NCI-H526 treated with DMSO at 0.1 percent for 48 hours (cell line): ENCODE results near the gene TBCB.
A peak's percentile ranks its signal among the peaks of the same experiment; 100 is the strongest.
"Not testable (repeated sequence)": the region's sequence is repeated elsewhere in the genome, so short reads cannot be mapped to it uniquely, and the experiment has no call there.

Experiments
- DNase-seq: peaks from one replicate; lab custom pipeline; 2025; lab: John Stamatoyannopoulos, UW

The TBCB gene

DNA sequence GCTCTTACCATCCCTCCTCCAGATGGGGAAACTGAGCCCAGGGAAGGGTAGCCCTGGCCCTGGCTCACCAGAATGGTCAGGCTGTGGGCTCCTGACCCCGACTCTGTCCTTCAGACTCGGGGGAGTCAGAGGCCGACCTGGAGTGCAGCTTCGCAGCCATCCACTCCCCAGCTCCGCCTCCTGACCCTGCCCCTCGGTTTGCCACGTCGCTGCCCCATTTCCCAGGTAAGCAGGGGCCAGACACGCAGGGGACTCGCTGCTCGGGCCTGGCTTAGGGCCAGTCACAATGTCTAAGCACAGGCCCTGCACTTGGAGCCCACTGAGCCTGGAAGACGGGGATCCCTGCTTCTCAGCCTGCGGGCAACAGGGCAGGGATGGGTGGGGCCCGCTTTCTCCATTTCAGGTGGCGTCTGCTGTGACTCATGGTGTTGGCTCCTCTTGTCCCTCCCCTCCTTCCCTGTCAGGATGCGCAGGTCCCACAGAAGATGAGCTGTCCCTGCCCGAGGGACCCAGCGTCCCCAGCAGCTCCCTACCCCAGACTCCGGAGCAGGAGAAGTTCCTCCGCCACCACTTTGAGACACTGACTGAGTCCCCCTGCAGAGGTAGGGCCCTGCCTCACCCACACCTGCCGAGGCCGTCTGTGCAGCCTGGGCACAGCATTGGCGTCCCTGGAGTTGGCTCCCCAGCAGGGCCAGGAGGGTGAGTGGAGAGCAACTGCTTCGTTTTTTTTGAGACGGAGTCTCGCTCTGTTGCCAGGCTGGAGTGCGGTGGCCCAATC, 13.5 kb upstream of the TBCB start:
- DNase-seq = no peak

GRCh38 chr19:36103040-36103626, 12.1 kb upstream of the TBCB start:
- no peak for DNase-seq

DNA sequence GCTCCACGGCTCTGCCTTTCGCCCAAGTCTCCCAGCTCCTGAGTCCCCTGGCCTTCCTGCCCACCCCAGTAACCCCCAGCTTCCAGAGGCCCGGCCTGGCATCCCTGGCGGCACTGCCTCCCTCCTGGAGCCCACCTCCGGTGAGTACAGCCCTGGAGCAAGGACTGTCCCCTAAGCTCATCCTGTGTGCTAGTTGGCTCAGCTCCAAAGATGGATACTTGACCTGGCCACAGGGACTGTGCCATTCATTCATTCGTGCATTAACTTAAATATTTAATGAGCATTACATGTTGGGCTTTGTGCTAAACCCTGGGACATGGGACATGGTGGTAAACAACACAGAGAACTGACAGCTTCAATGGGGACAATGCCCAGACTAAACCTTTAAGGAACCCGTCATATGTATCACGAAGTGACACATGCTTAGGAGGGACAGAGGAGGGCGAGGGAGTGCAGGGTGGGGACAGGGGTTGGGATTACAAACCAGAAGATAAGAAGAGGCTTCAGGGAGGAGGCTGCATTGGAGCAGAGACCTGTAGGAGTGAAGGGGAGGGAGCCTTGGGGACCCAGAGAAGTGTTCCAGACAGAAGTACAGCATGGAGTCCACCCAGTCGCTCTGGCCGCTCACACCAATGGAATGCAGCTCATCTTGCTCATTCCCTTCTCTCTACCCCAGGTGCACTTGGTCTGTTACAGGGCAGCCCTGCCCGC, 11.3 kb upstream of the TBCB start:
- no peak for DNase-seq

DNA sequence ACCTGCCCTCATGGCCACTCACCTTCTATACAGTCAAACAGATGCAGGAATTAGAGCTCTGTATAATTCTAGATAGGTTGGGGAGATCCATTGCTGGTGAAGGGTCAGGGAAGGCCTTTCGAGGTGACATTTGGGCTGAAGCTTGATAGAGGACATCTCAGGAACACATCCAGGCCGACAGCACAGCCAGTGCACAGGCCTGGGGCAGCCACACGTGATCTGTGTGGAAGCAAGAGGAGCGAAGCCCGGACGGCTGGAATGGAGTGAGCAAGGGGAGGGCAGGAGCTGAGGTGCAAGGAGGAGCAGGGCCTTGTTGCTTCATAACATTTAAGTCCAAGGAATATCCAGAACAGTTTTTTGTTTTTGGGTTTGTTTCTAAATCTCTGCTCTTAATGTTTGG, 8.8 kb upstream of the TBCB start:
- DNase-seq = no peak

GRCh38 chr19:36106991-36107390, 8.3 kb upstream of the TBCB start:
- no peak for DNase-seq

DNA sequence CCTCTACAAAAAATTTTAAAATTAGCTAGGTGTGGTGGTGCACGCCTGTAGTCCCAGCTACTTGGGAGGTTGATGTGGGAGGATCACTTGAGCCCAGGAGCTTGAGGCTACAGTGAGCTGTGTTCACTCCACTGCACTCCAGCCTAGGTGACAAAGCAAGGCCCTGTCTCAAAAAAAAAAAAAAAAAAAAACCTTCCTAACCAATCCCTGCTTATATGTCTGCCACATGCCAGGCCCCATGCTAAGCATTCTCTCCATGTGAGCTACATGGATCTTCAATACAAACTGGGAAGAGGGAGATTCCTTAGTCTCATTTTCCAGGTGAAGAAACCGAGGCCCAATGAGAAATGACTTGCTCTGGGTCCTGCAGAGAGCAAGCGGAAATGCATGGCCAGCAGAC, 6.6 kb upstream of the TBCB start:
- no peak for DNase-seq

- DNase-seq = peak; percentile 82
These were observed 4.6 kb upstream of the TBCB start, which contains the start of gene OVOL3 for GRCh38 chr19:36110487-36111199. Gene OVOL3 (plus strand): TSS chr19:36111143. CDS start chr19:36111203, 60 bp downstream.

DNA sequence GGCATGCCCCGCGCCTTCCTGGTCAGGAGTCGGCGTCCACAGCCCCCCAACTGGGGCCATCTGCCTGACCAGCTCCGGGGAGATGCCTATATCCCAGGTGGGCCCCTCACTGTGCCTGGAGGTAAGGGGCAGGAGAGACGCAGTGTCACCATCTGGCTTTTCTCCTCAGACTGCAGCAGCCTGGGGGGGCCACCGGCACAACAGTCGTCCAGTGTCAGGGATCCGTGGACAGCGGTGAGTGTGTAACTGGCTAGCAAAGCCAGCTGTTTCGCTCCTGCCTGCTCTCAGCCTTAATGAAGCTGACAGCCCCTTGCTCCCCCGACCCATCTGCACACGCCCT, 4.1 kb upstream of the TBCB start:
- no peak for DNase-seq

- DNase-seq = no peak
These were observed 2.6 kb upstream of the TBCB start for GRCh38 chr19:36112678-36113077.

DNA sequence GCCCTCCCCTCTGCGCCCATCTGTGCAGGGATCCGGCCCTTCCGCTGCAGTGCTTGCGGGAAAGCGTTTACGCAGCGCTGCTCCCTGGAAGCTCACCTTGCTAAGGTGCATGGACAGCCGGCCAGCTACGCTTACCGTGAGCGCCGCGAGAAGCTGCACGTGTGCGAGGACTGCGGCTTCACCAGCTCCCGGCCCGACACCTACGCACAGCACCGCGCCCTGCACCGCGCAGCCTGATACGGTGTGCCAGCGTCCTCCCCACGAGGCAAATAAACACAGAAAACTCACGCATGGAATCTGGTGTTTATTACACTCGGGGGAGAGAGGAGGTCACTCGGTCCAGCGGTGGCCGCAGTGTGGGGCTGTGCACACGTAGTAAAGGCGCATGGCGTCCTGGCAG, 1.8 kb upstream of the TBCB start:
- no peak for DNase-seq

- DNase-seq = peak; percentile 42
These were observed 1.2 kb upstream of the TBCB start for GRCh38 chr19:36113894-36114720.

- DNase-seq = peak; percentile 100
These were observed 381 bp upstream of the TBCB start, which contains the start of gene POLR2I for GRCh38 chr19:36114721-36115452. Gene POLR2I (minus strand): TSS chr19:36114875. CDS start chr19:36114856, 19 bp downstream.

DNA sequence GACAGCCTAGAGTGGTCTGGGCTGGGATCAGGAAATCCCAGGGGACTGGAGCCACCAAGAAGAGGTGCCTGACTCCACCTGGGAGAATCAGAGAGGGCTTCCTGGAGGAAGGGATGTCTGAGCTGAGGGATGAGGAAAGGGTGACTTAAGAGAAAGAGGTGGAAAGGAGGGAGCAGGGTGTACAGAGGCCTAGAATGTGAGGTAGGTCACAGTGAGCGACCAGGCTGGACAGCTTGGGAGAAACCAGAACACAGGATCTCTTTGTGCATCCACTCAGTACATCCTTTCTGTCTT, 1.0 kb downstream of the TBCB start:
- DNase-seq = no peak

DNA sequence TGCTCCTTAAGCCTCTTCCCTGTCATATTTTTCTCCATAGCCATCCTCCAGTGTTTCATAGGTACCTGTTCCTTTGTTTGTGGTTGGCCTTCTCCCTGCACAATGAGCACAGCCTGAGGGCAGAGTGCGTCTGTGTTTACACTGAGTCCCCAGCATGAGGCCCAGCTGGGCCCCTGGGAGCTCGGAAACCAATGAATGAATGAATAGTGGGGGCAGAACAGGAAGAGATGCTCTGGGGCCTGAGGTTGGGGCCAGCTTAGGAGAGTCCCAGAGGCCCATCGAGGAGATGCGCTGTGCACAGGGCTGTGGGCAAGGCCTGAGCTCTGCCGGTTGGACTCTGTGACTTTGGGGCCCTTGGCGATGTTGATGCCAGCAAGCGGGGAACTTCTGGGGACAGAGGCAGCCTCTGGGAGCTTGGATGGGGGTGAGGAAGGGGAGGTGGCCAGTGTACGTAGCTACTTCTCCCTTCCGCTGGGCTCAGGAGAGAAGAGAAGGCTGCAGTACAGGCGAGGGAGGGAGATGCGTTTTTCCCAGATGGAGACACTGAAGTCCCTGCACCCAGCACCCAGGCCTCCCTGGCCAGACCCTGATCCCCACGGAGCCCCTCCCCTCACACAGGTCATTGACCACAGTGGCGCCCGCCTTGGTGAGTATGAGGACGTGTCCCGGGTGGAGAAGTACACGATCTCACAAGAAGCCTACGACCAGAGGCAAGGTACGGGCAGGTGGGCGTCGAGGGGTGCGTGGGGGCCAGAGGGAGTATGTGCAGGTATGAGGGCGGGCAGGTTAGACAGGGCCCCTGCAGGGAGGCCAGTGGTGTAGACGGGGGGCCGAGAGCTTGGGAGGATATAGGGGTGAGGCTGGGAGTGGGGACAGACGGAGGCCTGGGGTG, 5.1 kb downstream of the TBCB start:
- DNase-seq = peak; percentile 74

GRCh38 chr19:36120984-36121358, 5.7 kb downstream of the TBCB start:
- DNase-seq = no peak

GRCh38 chr19:36121486-36122124, 6.3 kb downstream of the TBCB start:
- DNase-seq = no peak

DNA sequence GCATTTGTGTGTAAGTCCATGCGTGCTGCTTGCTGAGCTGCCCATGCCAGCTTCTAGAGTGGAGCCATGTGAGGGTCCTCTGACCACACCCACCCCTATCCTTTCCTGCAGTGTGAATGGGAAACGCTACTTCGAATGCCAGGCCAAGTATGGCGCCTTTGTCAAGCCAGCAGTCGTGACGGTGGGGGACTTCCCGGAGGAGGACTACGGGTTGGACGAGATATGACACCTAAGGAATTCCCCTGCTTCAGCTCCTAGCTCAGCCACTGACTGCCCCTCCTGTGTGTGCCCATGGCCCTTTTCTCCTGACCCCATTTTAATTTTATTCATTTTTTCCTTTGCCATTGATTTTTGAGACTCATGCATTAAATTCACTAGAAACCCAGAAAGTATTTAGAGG, 10.3 kb downstream of the TBCB start:
- DNase-seq = no peak

- DNase-seq = no peak
These were observed 13.1 kb downstream of the TBCB start for GRCh38 chr19:36128392-36128736.

DNA sequence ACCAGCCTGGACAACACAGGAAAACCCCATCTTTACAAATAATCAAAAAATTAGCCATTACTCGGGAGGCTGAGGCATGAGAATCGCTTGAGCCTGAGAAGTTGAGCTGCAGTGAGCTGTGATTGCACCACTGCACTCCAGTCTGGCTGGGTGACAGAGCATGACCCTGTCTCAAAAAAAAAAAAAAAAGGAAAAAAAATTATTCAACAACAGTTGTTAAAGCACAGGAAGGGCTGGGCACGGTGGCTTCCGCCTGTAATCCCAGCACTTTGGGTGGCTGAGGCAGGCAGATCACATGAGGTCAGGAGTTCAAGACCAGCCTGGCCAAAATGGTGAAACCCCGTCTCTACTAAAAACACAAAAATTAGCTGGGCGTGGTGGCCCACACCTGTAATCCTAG, 16.0 kb downstream of the TBCB start:
- DNase-seq = not testable (repeated sequence)

GRCh38 chr19:36134867-36135266, 19.6 kb downstream of the TBCB start:
- not testable (repeated sequence) for DNase-seq
